ENCODE measurements around the gene PDK2.

The PDK2 gene

DNA sequence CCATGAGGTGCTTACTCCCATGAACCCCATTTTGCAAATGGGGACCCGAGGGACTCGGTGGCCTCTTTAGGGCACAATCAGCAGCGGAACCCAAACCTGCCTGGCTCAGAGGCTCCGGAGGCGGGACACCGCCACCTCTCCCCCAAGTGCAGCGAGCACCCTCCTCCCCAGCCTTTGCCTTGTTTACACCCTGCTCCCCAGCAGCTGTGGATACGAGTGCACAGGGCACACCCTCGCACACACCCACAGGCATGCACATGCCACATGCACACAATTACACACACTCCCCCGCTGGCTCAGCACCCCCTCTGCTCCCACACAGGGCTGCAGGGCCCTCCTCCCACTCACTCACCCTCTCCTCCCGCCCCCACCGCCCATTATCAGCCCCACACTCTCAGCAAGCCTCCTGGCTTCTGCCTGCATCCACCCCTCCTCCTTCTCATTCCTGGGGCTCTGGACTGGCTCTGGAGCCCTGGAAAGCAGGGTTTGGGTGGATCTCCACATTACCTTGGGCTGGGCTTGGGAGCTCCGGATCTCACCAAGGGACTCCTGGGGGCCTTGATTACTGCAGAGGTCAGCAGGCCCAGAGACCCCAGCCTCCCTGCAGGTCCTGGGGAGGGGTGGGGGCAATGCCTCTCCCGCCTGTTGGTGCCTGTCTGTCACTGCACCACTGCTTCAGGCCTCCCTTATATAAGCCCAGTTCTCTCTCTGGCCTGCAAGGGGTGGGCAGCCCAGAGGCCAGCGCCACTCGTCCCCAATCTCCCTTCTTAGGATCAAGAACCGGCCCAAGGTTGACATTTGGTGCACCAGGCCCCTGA lies 6.4 kb downstream of the PDK2 start:
- Histone ChIP-seq H3K27me3 (ENCODE audit: control insufficient read depth, low read length) (no peaks in the 10 kb centered on the region), H4K20me1 (ENCODE audit: control insufficient read depth, insufficient read depth, low read depth, low read length) (no peaks in the 10 kb centered on the region), H3K4me3 (ENCODE audit: low read length) (no peak overlapping the region)

DNA sequence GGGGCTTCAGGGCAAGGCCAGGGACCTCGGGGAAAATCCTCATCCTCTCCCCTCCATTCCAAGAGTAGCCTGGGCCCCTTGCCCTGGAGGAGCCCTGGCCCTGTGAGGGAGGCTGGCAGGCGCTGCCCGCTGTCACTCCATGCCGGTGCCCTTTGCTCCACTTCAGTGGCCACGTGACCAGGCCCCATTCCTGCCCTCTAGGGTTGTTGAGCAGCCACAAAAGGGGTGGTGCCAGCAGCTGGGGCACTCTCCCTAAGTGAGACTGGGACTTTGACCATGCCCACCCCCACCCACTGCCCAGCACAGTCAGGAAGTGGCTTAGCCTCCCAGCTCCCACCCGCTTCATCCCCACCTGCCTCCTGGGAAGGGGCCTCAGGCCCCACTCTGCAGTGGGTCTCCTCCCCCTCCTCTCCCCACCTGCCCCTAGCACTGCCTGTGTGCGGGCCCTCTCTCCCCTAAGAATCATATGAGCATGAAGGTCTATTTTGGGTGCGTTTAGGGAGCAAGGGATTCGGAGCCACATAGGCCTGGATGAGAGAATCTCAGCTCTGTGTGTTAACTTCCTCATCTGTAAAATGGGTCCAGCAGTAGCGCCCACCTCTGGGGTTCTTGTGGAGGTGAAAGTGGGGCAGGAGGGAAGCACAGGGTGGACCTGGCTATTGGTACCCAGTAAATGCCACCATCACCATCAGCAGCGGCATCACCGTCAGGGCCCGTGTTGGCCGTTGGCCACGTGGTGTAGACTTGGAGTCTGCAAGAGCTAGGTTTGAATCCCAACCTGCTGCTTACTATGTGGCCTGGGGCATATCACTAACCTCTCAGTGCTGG lies 7.2 kb downstream of the PDK2 start:
- Histone ChIP-seq H3K4me2 (ENCODE audit: low read length) (no peak overlapping the region), H4K20me1 (ENCODE audit: control insufficient read depth, insufficient read depth, low read depth, low read length) (no peaks in the 10 kb centered on the region), H3F3A (ENCODE audit: control insufficient read depth, insufficient read depth) (no peaks in the 10 kb centered on the region), H3K9me2 (replicated peaks; ENCODE audit: control insufficient read depth, low read length) (no peaks in the 10 kb centered on the region), H3K27ac (ENCODE audit: low read depth, low read length) (no peak overlapping the region), H3K4me1 (ENCODE audit: control insufficient read depth, low read length) (no peaks in the 10 kb centered on the region), H3K36me3 (ENCODE audit: control insufficient read depth, low read length) (no peaks in the 10 kb centered on the region), H3K27me3 (ENCODE audit: control insufficient read depth, low read length) (no peaks in the 10 kb centered on the region), H3K79me2 (ENCODE audit: control insufficient read depth, low read length) (no peaks in the 10 kb centered on the region), H3K4me3 (ENCODE audit: low read length) (no peak overlapping the region), H3K9me3 (ENCODE audit: control insufficient read depth, insufficient read depth, low read length) (no peaks in the 10 kb centered on the region)
- no peak for TF ChIP-seq EZH2phosphoT487 (IDR thresholded peaks at IDR 0.05; ENCODE audit: borderline replicate concordance, low read length)
- TF ChIP-seq, protein P1, sequence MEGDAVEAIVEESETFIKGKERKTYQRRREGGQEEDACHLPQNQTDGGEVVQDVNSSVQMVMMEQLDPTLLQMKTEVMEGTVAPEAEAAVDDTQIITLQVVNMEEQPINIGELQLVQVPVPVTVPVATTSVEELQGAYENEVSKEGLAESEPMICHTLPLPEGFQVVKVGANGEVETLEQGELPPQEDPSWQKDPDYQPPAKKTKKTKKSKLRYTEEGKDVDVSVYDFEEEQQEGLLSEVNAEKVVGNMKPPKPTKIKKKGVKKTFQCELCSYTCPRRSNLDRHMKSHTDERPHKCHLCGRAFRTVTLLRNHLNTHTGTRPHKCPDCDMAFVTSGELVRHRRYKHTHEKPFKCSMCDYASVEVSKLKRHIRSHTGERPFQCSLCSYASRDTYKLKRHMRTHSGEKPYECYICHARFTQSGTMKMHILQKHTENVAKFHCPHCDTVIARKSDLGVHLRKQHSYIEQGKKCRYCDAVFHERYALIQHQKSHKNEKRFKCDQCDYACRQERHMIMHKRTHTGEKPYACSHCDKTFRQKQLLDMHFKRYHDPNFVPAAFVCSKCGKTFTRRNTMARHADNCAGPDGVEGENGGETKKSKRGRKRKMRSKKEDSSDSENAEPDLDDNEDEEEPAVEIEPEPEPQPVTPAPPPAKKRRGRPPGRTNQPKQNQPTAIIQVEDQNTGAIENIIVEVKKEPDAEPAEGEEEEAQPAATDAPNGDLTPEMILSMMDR (IDR thresholded peaks at IDR 0.05; ENCODE audit: low read depth, low read length, poor library complexity, severe bottlenecking): no peak

More for the DNA sequence above, 6.4 kb downstream of the PDK2 start:
- no peaks in the 10 kb centered on the region for H3K79me2 ChIP-seq (ENCODE audit: control insufficient read depth, low read length)
- H3K4me2 ChIP-seq (ENCODE audit: low read length): no peak overlapping the region
- no peaks in the 10 kb centered on the region for H3K4me1 ChIP-seq (ENCODE audit: control insufficient read depth, low read length)
- TF ChIP-seq EZH2phosphoT487 (IDR thresholded peaks at IDR 0.05; ENCODE audit: borderline replicate concordance, low read length): no peak
- TF ChIP-seq, protein P1 (IDR thresholded peaks at IDR 0.05; ENCODE audit: low read depth, low read length, poor library complexity, severe bottlenecking): no peak
- no peaks in the 10 kb centered on the region for H3F3A ChIP-seq (ENCODE audit: control insufficient read depth, insufficient read depth)
- H3K9me2 ChIP-seq (replicated peaks; ENCODE audit: control insufficient read depth, low read length): no peaks in the 10 kb centered on the region
- H3K9me3 ChIP-seq (ENCODE audit: control insufficient read depth, insufficient read depth, low read length): no peaks in the 10 kb centered on the region
- H3K36me3 ChIP-seq (ENCODE audit: control insufficient read depth, low read length): no peaks in the 10 kb centered on the region
- no peak overlapping the region for H3K27ac ChIP-seq (ENCODE audit: low read depth, low read length)

DNA sequence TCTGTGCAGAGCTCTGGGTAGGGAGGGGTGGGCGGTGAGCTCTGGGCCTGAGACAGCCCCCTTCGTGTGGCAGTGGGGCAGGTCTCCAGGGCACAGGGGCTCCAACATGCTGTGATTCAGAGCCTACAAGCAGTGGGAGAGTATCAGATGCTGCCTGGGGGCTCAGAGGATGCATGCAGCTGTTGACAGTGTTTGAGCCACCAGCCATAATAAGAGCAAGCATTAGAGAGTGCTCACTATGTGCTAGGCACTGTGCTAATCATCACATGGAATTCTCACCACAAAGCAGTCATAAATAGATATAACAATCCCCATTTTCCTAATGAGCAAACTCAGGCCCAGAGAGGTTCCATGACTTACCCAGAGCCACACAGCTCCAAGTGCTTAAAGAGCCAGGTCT lies 8.1 kb downstream of the PDK2 start:
- H3K27me3 ChIP-seq (ENCODE audit: control insufficient read depth, low read length): no peaks in the 10 kb centered on the region
- H3K79me2 ChIP-seq (ENCODE audit: control insufficient read depth, low read length): no peaks in the 10 kb centered on the region
- TF ChIP-seq, protein P1 (IDR thresholded peaks at IDR 0.05; ENCODE audit: low read depth, low read length, poor library complexity, severe bottlenecking): no peak
- TF ChIP-seq EZH2phosphoT487 (IDR thresholded peaks at IDR 0.05; ENCODE audit: borderline replicate concordance, low read length): no peak
- H3K27ac ChIP-seq (ENCODE audit: low read depth, low read length): no peak overlapping the region
- H4K20me1 ChIP-seq (ENCODE audit: control insufficient read depth, insufficient read depth, low read depth, low read length): no peaks in the 10 kb centered on the region
- H3F3A ChIP-seq (ENCODE audit: control insufficient read depth, insufficient read depth): no peaks in the 10 kb centered on the region
- no peak overlapping the region for H3K4me2 ChIP-seq (ENCODE audit: low read length)
- H3K9me3 ChIP-seq (ENCODE audit: control insufficient read depth, insufficient read depth, low read length): no peaks in the 10 kb centered on the region
- H3K36me3 ChIP-seq (ENCODE audit: control insufficient read depth, low read length): no peaks in the 10 kb centered on the region
- no peaks in the 10 kb centered on the region for H3K9me2 ChIP-seq (replicated peaks; ENCODE audit: control insufficient read depth, low read length)
- H3K4me1 ChIP-seq (ENCODE audit: control insufficient read depth, low read length): no peaks in the 10 kb centered on the region
- no peak overlapping the region for H3K4me3 ChIP-seq (ENCODE audit: low read length)
